GM18507 (cell line): ENCODE results near the gene LIMCH1.

ENCODE experiments used
- DNase-seq: peaks from one replicate; pipeline ENCODE4 v3.0.0; 2011; ENCODE audit warnings: low read depth; ENCODE audit not compliant: insufficient read length; ENCODE audit errors: extremely low spot score
- FAIRE-seq: peaks from 2 replicates; lab custom pipeline; 2011; peaks lifted over from hg19 to GRCh38; lab: Jason Lieb, UNC

The LIMCH1 gene

DNA sequence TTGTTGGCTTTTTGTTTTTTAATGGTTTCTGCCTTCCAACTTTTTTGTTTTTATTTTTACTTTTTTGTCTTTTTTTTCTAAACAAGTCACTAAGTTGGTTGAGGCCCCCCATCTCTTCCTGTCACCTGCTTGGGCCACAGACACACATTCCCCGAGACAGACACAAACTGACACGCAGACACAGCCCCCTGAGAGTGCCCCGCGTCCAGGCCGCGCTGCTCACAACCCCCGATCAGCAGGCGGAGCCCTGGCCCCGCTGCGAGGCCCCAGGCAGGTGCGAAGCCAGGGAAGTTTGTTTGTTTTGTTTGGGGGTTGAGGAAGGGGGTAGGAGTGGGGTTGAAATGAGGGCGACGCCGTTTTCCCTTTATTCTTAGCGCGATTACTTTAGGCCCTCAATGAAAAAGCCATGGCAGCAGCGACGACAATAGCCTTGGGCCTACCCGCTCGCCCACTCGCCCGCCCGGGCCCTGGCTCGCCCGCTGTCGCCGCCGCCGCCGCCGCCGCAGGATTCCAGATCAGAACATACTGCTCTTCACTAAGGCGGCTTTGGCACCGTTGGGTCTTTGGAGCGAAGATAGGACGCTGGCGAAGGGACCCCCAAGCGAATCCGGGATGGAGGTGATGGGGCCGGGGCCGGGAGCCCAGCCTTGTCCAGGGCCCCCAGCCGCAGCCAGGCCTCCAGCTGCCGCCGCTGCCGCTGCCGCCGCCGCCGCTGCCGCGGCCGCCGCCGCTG lies 207.5 kb downstream of the LIMCH1 start:
- DNase-seq (no peak), FAIRE-seq (no peak)

DNA sequence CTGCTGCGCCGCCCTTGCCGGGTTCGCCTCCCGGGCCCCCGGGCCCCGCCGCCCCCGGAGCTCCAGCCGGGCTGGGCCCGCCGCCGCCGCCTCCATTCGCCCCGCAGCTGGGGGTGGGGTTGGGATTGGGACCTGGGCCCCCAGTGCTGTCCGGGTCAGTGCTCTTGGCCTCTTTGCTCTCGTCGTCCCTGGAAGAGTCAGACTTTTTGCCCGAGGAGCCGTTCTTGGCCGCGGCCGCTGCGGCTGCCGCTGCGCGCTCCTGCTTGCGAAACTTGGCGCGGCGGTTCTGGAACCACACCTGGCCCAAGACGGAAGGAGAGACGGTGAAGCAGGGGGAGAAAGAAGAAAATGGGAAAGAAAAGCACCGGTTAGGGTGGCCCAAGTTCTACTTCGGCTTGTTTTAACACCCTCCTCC lies 208.1 kb downstream of the LIMCH1 start:
- DNase-seq (no peak), FAIRE-seq (no peak)

GRCh38 chr4:41746440-41747229 lies 208.7 kb downstream of the LIMCH1 start:
- no peak for DNase-seq
- FAIRE-seq: no peak

- DNase-seq: no peak
- no peak for FAIRE-seq
Measured at GRCh38 chr4:41747230-41748055, 209.5 kb downstream of the LIMCH1 start.

DNA sequence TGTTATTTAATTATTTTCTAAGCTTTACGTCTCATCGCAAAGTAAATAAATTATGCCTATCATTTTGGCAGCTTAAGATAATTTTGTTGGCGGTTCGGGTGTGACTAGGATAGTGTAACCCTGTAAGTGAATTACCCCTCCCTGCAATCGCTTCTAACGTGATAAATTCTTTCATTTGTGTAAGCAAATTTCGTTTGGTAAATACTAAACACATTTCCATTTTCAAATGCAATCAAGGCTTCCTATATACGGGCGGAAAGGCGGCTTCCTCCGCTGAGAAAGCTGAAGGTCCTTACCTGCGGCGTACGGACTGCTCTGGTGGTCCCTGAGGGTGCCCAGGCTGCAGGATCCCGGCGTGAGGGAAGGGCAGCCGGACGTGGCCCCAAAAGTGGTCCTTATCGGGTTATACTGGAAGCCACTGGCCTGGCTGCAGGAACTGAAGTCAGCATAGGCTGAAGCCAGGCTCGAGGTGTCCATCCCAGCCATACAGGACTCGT lies 210.2 kb downstream of the LIMCH1 start:
- DNase-seq (no peak), FAIRE-seq (no peak)

DNA sequence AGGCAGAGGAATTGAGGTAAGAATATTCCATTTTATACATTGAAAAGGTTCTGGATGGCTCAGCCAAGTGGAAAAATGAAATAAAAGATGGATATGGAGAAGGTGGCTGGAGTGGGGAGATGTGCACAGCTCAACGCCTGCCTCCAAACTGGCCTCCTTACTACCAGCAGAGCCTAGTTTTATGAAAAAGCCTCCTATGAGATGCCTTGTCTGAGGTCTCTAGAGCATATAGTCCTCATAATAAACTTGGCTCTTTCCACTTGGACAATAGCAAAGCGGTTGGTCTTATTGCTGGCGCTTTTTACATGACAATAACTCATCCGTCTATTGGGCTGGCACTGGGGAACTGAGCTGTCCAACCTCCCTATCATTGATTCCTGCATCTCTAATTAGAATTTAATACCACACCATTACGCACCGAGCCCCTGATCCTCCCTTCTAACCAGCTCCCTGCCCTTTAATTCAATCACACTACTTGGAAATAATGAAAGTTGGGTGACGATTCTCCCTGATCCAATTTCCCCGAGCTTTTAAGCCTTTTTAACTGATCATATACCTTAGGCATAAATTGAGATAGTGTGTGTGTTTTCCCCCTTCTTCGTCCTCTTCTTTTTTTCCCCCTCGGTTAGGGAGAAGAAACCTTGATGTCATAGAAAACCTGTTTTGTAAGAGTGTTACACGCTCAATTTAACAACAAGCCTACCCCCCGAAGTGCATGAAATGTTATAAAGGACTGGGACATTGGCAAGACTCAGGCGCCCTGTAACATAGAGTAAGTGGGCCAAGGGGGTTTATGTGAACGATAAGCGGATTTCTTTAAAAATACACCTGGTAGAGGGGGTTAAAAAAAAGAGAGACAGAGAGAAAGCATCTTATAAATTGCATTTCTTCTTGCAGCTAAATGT lies 210.9 kb downstream of the LIMCH1 start, which contains the start of gene PHOX2B:
PHOX2B (minus strand) TSS at position 155 of the 905 bp plus-strand sequence; CDS start at position 40, 115 bp downstream.
- DNase-seq (no peak), FAIRE-seq (no peak)

DNA sequence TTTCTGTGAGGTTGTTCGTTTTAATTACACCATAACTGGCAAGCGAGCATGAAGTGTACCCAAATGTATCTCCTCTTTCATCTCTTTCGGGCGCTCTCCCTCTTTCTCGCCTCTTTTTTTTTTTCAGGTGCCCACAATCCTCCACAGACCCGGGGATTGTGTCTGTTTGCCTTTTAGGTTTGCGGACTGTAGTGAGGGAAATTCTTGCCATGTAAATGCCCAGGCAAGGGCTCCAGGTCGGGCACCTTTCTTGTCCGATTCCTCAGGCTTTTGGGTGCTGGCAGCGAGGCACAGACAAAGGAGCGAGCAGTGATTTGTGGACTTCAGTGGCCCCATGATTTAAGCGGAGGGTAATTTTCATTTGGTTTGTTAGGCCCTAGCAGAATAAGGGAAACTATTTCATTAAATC lies 211.7 kb downstream of the LIMCH1 start:
- no peak for DNase-seq
- no peak for FAIRE-seq
